ENCODE measurements around the gene SLC6A18.

The SLC6A18 gene

GRCh38 chr5:1203311-1203967 lies 21.7 kb upstream of the SLC6A18 start:
- DNase-seq (ENCODE audit: low read depth) = no peak

- no peak for DNase-seq (ENCODE audit: low read depth)
Observed at GRCh38 chr5:1203968-1204692, 21.1 kb upstream of the SLC6A18 start.

- no peak for DNase-seq (ENCODE audit: low read depth)
Observed at GRCh38 chr5:1204693-1205242, 20.4 kb upstream of the SLC6A18 start.

- DNase-seq (ENCODE audit: low read depth) = no peak
Observed at GRCh38 chr5:1205255-1206180, 19.7 kb upstream of the SLC6A18 start.

- DNase-seq (ENCODE audit: low read depth) = no peak
Observed at GRCh38 chr5:1206521-1207412, 18.4 kb upstream of the SLC6A18 start.

- no peak for DNase-seq (ENCODE audit: low read depth)
Observed at GRCh38 chr5:1207555-1207954, 17.6 kb upstream of the SLC6A18 start.

- DNase-seq (ENCODE audit: low read depth) = no peak
Observed at GRCh38 chr5:1208221-1208742, 16.9 kb upstream of the SLC6A18 start.

- DNase-seq (ENCODE audit: low read depth) = no peak
Observed at GRCh38 chr5:1208743-1209488, 16.3 kb upstream of the SLC6A18 start.

- DNase-seq (ENCODE audit: low read depth) = no peak
Observed at GRCh38 chr5:1209489-1209852, 15.7 kb upstream of the SLC6A18 start.

GRCh38 chr5:1209896-1210776 lies 15.0 kb upstream of the SLC6A18 start:
- DNase-seq (ENCODE audit: low read depth) = no peak

- no peak for DNase-seq (ENCODE audit: low read depth)
Observed at GRCh38 chr5:1210832-1211251, 14.3 kb upstream of the SLC6A18 start.

GRCh38 chr5:1211701-1212100 lies 13.5 kb upstream of the SLC6A18 start:
- DNase-seq (ENCODE audit: low read depth) = no peak

- DNase-seq (ENCODE audit: low read depth) = no peak
Observed at GRCh38 chr5:1212271-1212670, 12.9 kb upstream of the SLC6A18 start.

GRCh38 chr5:1212881-1213280 lies 12.3 kb upstream of the SLC6A18 start:
- DNase-seq (ENCODE audit: low read depth) = no peak

GRCh38 chr5:1213508-1214162 lies 11.5 kb upstream of the SLC6A18 start:
- no peak for DNase-seq (ENCODE audit: low read depth)

- DNase-seq (ENCODE audit: low read depth) = no peak
Observed at GRCh38 chr5:1214163-1214935, 10.8 kb upstream of the SLC6A18 start.

- no peak for DNase-seq (ENCODE audit: low read depth)
Observed at GRCh38 chr5:1214936-1215220, 10.3 kb upstream of the SLC6A18 start.

All from activated gamma-delta T cell treated with anti-CD3 and anti-CD28 coated beads, Interleukin-2, amount 50 U/mL, for 16 hours (primary cell).